Neural crest cell (in vitro differentiated cells): ENCODE results near the gene HOXB13. TPM values are rescaled to one million over a fixed set of nuclear protein-coding genes. Genes with fewer than 3 reads are reported as not detected.

Experiments used
- DNase-seq: peaks from one replicate; pipeline ENCODE4 v3.0.0; 2021; ENCODE audit warnings: low read depth, mixed read lengths, low spot score
- H3K27ac Mint-ChIP-seq: one replicate; pipeline ENCODE4 v1.8.0; 2021; ENCODE audit warnings: mild to moderate bottlenecking, mixed read lengths; ENCODE audit not compliant: unreplicated experiment
- H3K27me3 Mint-ChIP-seq: 2 replicates; pipeline ENCODE4 v1.8.0; 2021; ENCODE audit warnings: low read depth, mild to moderate bottlenecking, mixed read lengths
- H3K36me3 Mint-ChIP-seq: 2 replicates; pipeline ENCODE4 v1.8.0; 2021; ENCODE audit warnings: low read depth, mild to moderate bottlenecking, mixed read lengths
- H3K4me1 Mint-ChIP-seq: 2 replicates; pipeline ENCODE4 v1.8.0; 2021; ENCODE audit warnings: mixed read lengths
- H3K4me3 Mint-ChIP-seq: one replicate; pipeline ENCODE4 v1.8.0; 2021; ENCODE audit warnings: mild to moderate bottlenecking, mixed read lengths
- H3K9me3 Mint-ChIP-seq: 2 replicates; pipeline ENCODE4 v1.8.0; 2021; ENCODE audit warnings: mixed read lengths
- long read RNA-seq: library from polyadenylated mRNA; unstranded; transcript quantifications from one replicate; pipeline ENCODE4 v2.0.0, GENCODE V29; 2020
- total RNA-seq: library from RNA; stranded (reverse); gene quantifications from 2 replicates; pipeline ENCODE4 v1.2.1, GENCODE V29; 2021
- TF ChIP-seq, protein P1 (sequence below): fragments of 200-600 bp; sonication (generic); conservative IDR thresholded peaks from 2 replicates; pipeline ENCODE4 v1.5.0; 2021; ENCODE audit warnings: antibody characterized with exemption, mild to moderate bottlenecking

The HOXB13 gene
- total RNA-seq: not detected in 2 replicates
- long read RNA-seq: 0 reads

DNA sequence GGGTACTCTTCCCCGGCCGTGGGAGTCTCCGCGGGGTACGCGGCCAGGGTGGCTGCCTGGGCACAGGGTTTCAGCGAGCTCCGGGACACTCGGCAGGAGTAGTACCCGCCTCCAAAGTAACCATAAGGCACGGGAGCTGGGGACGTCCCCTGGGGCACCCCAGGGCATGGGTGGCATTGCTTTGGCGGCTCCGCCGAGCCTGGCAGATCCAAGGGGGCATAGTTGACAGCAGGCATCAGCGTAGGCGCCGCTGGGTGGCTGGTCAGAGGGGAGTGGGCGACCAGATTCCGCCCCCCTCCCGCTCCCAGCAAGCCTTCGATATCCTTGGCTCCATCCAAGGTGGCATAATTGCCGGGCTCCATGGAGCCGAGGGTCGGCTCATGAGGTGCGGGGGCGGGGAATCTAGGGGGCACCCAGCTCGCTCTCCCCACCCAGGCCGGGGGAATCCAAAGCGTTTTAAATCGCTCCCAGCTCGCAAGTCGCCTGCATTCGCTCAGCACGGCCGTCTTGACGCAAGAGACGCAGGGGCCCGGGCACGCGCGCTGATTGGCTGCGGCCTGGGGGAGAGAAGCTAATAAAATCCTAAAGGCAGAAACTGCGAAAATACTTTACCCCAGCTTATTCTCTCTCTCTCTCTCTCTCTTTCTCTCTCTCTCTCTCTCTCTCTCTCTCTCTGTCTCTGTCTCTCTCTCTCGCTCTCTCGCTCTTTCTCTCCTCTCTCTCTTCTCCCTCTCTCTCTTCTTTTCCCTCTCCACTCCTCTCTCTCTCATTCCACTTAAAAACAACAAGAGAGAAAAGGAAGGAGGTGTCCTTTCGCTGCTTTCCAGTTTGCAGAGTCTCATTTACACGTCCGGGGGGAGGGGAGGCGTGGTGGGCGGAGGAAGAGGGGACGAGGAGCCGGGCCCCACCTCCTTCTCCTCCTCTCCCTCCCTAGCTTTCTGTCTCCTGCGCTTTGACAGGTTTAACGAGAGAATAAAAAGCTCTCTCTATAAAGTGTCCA is at the start of gene HOXB13:
HOXB13 (minus strand) TSS at position 519 of the 1,000 bp plus-strand sequence; CDS start at position 362, 157 bp downstream.
- no peaks in the 10 kb centered on the region for H3K36me3 Mint-ChIP-seq
- TF ChIP-seq, protein P1, sequence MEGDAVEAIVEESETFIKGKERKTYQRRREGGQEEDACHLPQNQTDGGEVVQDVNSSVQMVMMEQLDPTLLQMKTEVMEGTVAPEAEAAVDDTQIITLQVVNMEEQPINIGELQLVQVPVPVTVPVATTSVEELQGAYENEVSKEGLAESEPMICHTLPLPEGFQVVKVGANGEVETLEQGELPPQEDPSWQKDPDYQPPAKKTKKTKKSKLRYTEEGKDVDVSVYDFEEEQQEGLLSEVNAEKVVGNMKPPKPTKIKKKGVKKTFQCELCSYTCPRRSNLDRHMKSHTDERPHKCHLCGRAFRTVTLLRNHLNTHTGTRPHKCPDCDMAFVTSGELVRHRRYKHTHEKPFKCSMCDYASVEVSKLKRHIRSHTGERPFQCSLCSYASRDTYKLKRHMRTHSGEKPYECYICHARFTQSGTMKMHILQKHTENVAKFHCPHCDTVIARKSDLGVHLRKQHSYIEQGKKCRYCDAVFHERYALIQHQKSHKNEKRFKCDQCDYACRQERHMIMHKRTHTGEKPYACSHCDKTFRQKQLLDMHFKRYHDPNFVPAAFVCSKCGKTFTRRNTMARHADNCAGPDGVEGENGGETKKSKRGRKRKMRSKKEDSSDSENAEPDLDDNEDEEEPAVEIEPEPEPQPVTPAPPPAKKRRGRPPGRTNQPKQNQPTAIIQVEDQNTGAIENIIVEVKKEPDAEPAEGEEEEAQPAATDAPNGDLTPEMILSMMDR: no peak
- peak within 1 kb of the TSS; percentile 59 for H3K4me3 Mint-ChIP-seq
- no peaks in the 10 kb centered on the region for H3K9me3 Mint-ChIP-seq
- peaks cover 99% of the 10 kb centered on the region for H3K27me3 Mint-ChIP-seq
- DNase-seq: no peak
- peaks cover 13% of the 10 kb centered on the region for H3K4me1 Mint-ChIP-seq
- H3K27ac Mint-ChIP-seq: no peak within 1 kb of the TSS

DNA sequence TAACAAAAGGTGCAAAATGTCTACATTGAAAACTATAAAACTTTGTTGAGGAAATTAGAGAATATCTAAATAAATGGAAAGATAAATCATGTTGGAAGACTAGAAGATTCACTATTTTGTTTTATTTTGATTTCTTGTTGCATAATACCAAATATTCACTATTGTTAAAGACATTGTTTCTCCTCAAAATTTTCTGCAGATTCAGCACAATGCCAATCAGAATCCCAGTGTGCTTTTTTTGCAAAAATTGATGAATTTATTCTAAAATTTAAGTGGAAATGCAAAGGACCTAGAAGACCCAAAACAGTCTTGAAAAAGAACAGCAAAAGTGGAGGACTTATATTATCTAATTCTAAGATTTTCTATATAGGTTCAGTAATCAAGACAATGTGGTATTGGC is 48.1 kb upstream of the HOXB13 start:
- no peaks in the 10 kb centered on the region for H3K4me1 Mint-ChIP-seq
- H3K4me3 Mint-ChIP-seq: no peak overlapping the region
- no peak overlapping the region for H3K27ac Mint-ChIP-seq
- TF ChIP-seq, protein P1: no peak
- H3K27me3 Mint-ChIP-seq: peaks cover 66% of the 10 kb centered on the region
- H3K36me3 Mint-ChIP-seq: no peaks in the 10 kb centered on the region
- peaks cover 6% of the 10 kb centered on the region for H3K9me3 Mint-ChIP-seq
- DNase-seq: no peak

DNA sequence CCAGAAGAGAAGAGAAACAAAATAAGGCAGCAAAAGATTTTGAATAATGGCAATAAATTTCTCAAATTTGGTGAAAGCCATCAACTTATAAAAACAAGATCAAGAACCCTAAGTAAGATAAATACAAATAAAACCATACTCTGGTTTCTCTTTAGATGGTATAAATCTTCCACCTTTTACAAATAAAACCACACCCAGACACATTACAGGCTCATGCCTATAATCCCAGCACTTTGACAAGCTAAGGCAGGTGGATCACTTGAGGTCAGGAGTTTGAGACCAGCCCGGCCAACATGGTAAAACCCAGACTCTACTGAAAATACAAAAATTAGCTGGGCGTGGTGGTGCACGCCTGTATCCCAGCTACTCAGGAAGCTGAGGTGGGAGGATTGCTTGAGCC is 44.7 kb upstream of the HOXB13 start:
- peaks cover 4% of the 10 kb centered on the region for H3K9me3 Mint-ChIP-seq
- H3K27me3 Mint-ChIP-seq: peaks cover 64% of the 10 kb centered on the region
- no peaks in the 10 kb centered on the region for H3K36me3 Mint-ChIP-seq
- H3K4me1 Mint-ChIP-seq: no peaks in the 10 kb centered on the region
- DNase-seq: no peak
- H3K4me3 Mint-ChIP-seq: no peak overlapping the region
- TF ChIP-seq, protein P1: no peak
- H3K27ac Mint-ChIP-seq: no peak overlapping the region

DNA sequence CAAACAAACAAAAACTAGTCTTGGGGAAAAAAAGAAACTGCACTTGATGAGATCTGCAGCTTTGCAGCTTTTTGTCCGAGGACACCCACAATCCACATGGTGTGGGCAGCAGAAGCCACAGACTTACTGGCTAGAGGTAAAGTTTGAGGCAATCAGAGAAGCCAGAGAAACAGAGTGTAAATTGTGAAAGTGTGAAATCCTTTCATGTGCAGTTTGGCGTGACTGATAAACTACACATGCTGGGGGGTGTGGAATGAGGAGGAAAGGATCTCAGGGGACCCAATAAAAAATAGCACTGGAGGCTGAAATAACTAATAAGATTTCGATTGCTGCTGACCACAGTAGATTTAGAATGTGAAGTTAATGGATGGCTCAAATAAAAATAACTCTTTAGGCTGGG is 42.4 kb upstream of the HOXB13 start:
- no peak for DNase-seq
- Mint-ChIP-seq H3K27me3 (peaks cover 71% of the 10 kb centered on the region), H3K4me1 (no peaks in the 10 kb centered on the region), H3K9me3 (peaks cover 4% of the 10 kb centered on the region), H3K4me3 (no peak overlapping the region), H3K36me3 (no peaks in the 10 kb centered on the region), H3K27ac (no peak overlapping the region)
- TF ChIP-seq, protein P1: no peak

DNA sequence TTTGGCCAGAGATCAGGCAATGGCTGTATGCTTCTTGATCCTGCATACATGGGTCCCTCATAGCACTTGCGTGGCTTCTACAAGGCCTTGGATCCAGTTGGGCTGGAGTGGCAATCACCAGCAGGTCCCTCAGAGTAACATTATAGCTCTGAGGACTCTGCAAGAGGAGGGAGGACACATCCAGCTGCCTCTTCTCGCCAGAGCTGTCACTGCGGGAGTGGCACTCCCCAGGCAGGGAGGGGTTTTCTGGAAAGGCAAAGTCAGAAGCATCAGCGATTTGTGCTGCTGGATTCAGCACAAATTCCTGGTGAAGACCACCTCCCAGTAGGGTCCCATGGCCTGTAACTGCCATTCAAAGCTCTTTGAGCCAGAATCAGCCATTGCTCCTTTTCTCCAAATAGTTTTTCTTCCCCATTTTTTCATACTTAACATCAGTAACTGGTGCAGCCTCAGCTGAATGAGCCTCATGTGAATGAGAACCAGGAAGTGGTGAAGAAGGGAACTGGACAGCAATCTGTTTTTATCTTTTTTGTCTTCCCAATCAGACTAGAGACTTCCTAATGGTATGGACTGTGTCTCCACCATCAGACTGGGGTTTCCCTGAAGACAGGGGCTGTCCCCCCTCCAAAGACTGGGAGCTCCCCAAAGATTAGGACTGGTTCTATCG is 40.6 kb upstream of the HOXB13 start:
- TF ChIP-seq, protein P1: no peak
- peaks cover 76% of the 10 kb centered on the region for H3K27me3 Mint-ChIP-seq
- H3K4me3 Mint-ChIP-seq: no peak overlapping the region
- no peaks in the 10 kb centered on the region for H3K9me3 Mint-ChIP-seq
- no peaks in the 10 kb centered on the region for H3K4me1 Mint-ChIP-seq
- no peaks in the 10 kb centered on the region for H3K36me3 Mint-ChIP-seq
- DNase-seq: no peak
- no peak overlapping the region for H3K27ac Mint-ChIP-seq
